Measurements from ENCODE around the gene UBE2E3. TPM values are rescaled to one million over a fixed set of nuclear protein-coding genes. Genes with fewer than 3 reads are reported as not detected.
A peak's percentile ranks its signal among the peaks of the same experiment; 100 is the strongest.

Gene UBE2E3
- total RNA-seq, 4 donors from 2014 or later = 84.0 to 120 (median 86.4) TPM

GRCh38 chr2:180971811-180972210, 8.6 kb upstream of the UBE2E3 start:
- in situ Hi-C loops (cut with MboI; ENCODE audit: low sequenced_read_pairs in 4 of 4) = no loop called here
- no peak for TF ChIP-seq CTCF (IDR thresholded peaks at IDR 0.05 in 4 of 5, conservative IDR thresholded peaks at IDR 0.05 in 1 of 5)
- no peak for TF ChIP-seq POLR2A (IDR thresholded peaks at IDR 0.05)
- DNase-seq (no peak), ATAC-seq (no peak)
- Histone ChIP-seq H3K9me3 (no peaks in the 10 kb centered on the region), H3K27me3 (no peaks in the 10 kb centered on the region), H3K36me3 (no peaks in the 10 kb centered on the region), H3K4me3 (no peak overlapping the region), H3K4me1 (no peaks in the 10 kb centered on the region), H3K27ac (no peak overlapping the region)
- intact Hi-C loops (cut with DNase I; ENCODE audit: low total_unique reads) = no loop called here

- Histone ChIP-seq H3K27ac (no peak overlapping the region), H3K36me3 (no peaks in the 10 kb centered on the region), H3K4me3 (no peak overlapping the region), H3K4me1 (no peaks in the 10 kb centered on the region), H3K27me3 (no peaks in the 10 kb centered on the region), H3K9me3 (no peaks in the 10 kb centered on the region)
- in situ Hi-C loops (cut with MboI; ENCODE audit: low sequenced_read_pairs in 4 of 4) = no loop called here
- TF ChIP-seq CTCF (IDR thresholded peaks at IDR 0.05 in 4 of 5, conservative IDR thresholded peaks at IDR 0.05 in 1 of 5) (no peak), POLR2A (IDR thresholded peaks at IDR 0.05) (no peak)
- DNase-seq = no peak
- intact Hi-C loops (cut with DNase I; ENCODE audit: low total_unique reads) = loop anchor here (5.0 kb wide), 1 partner anchor 82 kb away; no protein-coding TSS in a partner anchor
- ATAC-seq = no peak
These were observed 4.8 kb upstream of the UBE2E3 start for GRCh38 chr2:180975585-180975984.

- ATAC-seq (no peak), DNase-seq (no peak)
- H3K27me3 ChIP-seq = no peaks in the 10 kb centered on the region
- H3K36me3 ChIP-seq = no peaks in the 10 kb centered on the region
- peaks cover 23 to 26% of the 10 kb centered on the region in 2 donors for H3K4me1 ChIP-seq
- TF ChIP-seq CTCF (IDR thresholded peaks at IDR 0.05 in 4 of 5, conservative IDR thresholded peaks at IDR 0.05 in 1 of 5) (no peak), POLR2A (IDR thresholded peaks at IDR 0.05) (no peak)
- intact Hi-C loops (cut with DNase I; ENCODE audit: low total_unique reads) (loop anchor here (5.0 kb wide), 1 partner anchor 78 kb away; no protein-coding TSS in a partner anchor), in situ Hi-C loops (cut with MboI; ENCODE audit: low sequenced_read_pairs in 4 of 4) (no loop called here)
- H3K4me3 ChIP-seq = peak overlapping the region in 3 of 4 donors; percentile 65 to 77 (median 73)
- peak overlapping the region; percentile 80 to 92 (median 87) for H3K27ac ChIP-seq
- H3K9me3 ChIP-seq = no peaks in the 10 kb centered on the region
These were observed 1.3 kb upstream of the UBE2E3 start for GRCh38 chr2:180978903-180979748.

- in situ Hi-C loops (cut with MboI; ENCODE audit: low sequenced_read_pairs in 4 of 4) (no loop called here), intact Hi-C loops (cut with DNase I; ENCODE audit: low total_unique reads) (loop anchor here (5.0 kb wide), 3 partner anchors 78 to 972 kb away; partner anchors contain the start of gene CWC22)
- DNase-seq = no peak
- ATAC-seq = no peak
- peaks cover 29 to 32% of the 10 kb centered on the region in 2 donors for H3K4me1 ChIP-seq
- no peaks in the 10 kb centered on the region for H3K27me3 ChIP-seq
- peak overlapping the region; percentile 65 to 87 (median 75) for H3K4me3 ChIP-seq
- H3K27ac ChIP-seq = peak overlapping the region; percentile 80 to 92 (median 87)
- no peaks in the 10 kb centered on the region for H3K36me3 ChIP-seq
- H3K9me3 ChIP-seq = no peaks in the 10 kb centered on the region
- no peak for TF ChIP-seq CTCF (IDR thresholded peaks at IDR 0.05 in 4 of 5, conservative IDR thresholded peaks at IDR 0.05 in 1 of 5)
- no peak for TF ChIP-seq POLR2A (IDR thresholded peaks at IDR 0.05)
These were observed 678 bp upstream of the UBE2E3 start for GRCh38 chr2:180979749-180980105.

Data from gastrocnemius medialis (tissue), 4 donors.